SK-N-DZ (cell line): ENCODE measurements around the gene ARAF.
A peak's percentile ranks its signal among the peaks of the same experiment; 100 is the strongest.

Experiments used
- DNase-seq: peaks from one replicate; pipeline ENCODE4 v3.0.0-alpha.2; 2015; ENCODE audit warnings: low spot score
- small RNA-seq, 2 experiments: library from RNA; depleted of rRNA; stranded (forward); fragments of <200 nt; gene quantifications; one replicate each; pipeline ENCODE3, GENCODE V24; 2014

The ARAF gene

DNA sequence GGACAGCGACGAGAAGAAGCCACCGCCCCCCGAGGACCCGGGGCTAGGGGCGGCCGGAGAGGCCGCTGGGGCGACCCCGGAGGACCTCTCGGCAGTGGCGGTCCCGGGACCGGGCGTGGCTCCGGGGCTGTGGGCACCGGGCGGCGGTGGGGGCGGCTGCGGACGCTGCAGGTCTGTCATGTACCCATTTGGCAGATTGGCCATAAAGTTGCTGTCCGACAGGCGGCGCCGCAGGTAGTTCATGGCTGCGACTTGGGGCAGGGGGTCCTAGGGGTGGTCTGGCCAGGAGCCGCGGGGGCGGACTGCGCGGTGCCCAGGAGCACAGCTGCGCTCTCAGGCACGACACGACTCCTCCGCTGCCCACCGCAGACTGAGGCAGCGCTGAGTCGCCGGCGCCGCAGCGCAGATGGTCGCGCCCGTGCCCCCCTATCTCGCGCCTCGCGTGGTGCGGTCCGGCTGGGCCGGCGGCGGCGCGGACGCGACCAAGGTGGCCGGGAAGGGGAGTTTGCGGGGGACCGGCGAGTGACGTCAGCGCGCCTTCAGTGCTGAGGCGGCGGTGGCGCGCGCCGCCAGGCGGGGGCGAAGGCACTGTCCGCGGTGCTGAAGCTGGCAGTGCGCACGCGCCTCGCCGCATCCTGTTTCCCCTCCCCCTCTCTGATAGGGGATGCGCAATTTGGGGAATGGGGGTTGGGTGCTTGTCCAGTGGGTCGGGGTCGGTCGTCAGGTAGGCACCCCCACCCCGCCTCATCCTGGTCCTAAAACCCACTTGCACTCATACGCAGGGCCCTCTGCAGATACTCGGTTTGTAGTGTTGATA is 58.7 kb downstream of the ARAF start, which contains the start of gene SYN1:
TSS of gene SYN1 (minus strand) at position 372 of the 817 bp plus-strand sequence. CDS start at position 243, 129 bp downstream.
- DNase-seq: peak; percentile 82

DNA sequence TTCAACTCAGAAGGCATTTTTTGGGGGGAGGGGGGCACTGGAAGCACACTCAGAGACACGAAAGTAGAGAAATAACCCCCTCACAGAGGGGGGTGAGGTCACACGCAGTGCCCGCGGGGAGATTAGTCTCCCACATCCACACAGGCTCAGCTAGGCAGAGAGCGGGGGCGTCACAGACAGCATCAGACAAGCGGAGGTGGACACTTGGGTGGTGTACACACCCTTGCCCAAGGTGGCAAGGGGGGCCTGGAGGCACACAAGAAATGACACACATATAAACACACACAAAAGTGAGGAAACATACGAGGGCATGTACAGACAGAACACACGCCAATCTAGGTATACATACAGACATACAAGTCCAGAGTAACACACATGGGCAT is 59.3 kb downstream of the ARAF start:
- no peak for DNase-seq

Small RNA genes lying within 50 kb of the gene (small RNA-seq; reads per million reads assigned to genes)
- gene MIR4769: 0 reads per million in 2 experiments
